ENCODE results near the gene COG7. TPM values are rescaled to one million over a fixed set of nuclear protein-coding genes. Genes with fewer than 3 reads are reported as not detected.
"Not testable (repeated sequence)": the region's sequence is repeated elsewhere in the genome, so short reads cannot be mapped to it uniquely, and the experiment has no call there.

The COG7 gene
- total and polyA plus RNA-seq, 9 donors: 13.8 to 21.5 (median 19.0) TPM

- no peak for DNase-seq
- Histone ChIP-seq H3K4me1 (ENCODE audit: insufficient read depth) (no peaks in the 10 kb centered on the region), H3K36me3 (no peaks in the 10 kb centered on the region), H3K27ac (no peak overlapping the region), H3K27me3 (no peaks in the 10 kb centered on the region), H3K9me3 (no peaks in the 10 kb centered on the region), H3K4me3 (no peak overlapping the region)
- 21 to 48% (median 33%) methylated on average over 4 of the region's 4 CpGs for WGBS, 3 donors
- intact Hi-C loops (cut with DNase I): no loop called here
- TF ChIP-seq, protein P1, sequence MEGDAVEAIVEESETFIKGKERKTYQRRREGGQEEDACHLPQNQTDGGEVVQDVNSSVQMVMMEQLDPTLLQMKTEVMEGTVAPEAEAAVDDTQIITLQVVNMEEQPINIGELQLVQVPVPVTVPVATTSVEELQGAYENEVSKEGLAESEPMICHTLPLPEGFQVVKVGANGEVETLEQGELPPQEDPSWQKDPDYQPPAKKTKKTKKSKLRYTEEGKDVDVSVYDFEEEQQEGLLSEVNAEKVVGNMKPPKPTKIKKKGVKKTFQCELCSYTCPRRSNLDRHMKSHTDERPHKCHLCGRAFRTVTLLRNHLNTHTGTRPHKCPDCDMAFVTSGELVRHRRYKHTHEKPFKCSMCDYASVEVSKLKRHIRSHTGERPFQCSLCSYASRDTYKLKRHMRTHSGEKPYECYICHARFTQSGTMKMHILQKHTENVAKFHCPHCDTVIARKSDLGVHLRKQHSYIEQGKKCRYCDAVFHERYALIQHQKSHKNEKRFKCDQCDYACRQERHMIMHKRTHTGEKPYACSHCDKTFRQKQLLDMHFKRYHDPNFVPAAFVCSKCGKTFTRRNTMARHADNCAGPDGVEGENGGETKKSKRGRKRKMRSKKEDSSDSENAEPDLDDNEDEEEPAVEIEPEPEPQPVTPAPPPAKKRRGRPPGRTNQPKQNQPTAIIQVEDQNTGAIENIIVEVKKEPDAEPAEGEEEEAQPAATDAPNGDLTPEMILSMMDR (IDR thresholded peaks at IDR 0.05): no peak
- TF ChIP-seq EP300 (IDR thresholded peaks at IDR 0.05): no peak
- TF ChIP-seq POLR2A (IDR thresholded peaks at IDR 0.05): no peak
Observed at GRCh38 chr16:23394141-23394831, 58.7 kb downstream of the COG7 start.

DNA sequence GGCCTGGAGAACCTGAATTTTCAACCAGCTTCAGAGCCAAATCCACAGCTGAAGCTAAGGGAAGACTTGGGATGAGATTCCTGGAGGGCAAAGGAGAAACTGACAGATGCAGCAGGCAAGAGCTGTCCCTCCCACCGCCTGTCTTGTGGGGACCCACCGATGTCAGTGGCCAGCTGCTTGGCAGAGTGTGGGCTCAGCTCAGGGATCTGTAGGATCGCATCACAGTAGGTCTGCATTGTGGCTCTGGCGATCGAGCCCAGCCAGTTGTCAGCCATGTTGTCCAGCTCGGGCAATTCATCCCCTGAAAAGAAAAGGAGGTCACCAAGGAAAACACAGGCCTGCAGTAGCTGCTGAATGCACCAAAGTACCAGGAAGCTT, 60.8 kb downstream of the COG7 start:
- intact Hi-C loops (cut with DNase I): no loop called here
- no peaks in the 10 kb centered on the region for H3K36me3 ChIP-seq
- TF ChIP-seq POLR2A (IDR thresholded peaks at IDR 0.05) (no peak), EP300 (IDR thresholded peaks at IDR 0.05) (no peak)
- TF ChIP-seq, protein P1 (IDR thresholded peaks at IDR 0.05): no peak
- WGBS, 3 donors: 91 to 96% (median 94%) methylated on average over 6 of the region's 6 CpGs
- no peak overlapping the region for H3K27ac ChIP-seq
- no peaks in the 10 kb centered on the region for H3K27me3 ChIP-seq
- no peak overlapping the region for H3K4me3 ChIP-seq
- no peak for DNase-seq
- no peaks in the 10 kb centered on the region for H3K4me1 ChIP-seq (ENCODE audit: insufficient read depth)
- H3K9me3 ChIP-seq: no peaks in the 10 kb centered on the region

GRCh38 chr16:23391381-23392222, 61.4 kb downstream of the COG7 start:
- no peaks in the 10 kb centered on the region for H3K9me3 ChIP-seq
- intact Hi-C loops (cut with DNase I): no loop called here
- H3K27ac ChIP-seq: no peak overlapping the region
- H3K36me3 ChIP-seq: no peaks in the 10 kb centered on the region
- no peak for DNase-seq
- H3K4me3 ChIP-seq: no peak overlapping the region
- WGBS, 3 donors: 86 to 94% (median 88%) methylated on average over 17 of the region's 17 CpGs
- no peak for TF ChIP-seq EP300 (IDR thresholded peaks at IDR 0.05)
- no peak for TF ChIP-seq POLR2A (IDR thresholded peaks at IDR 0.05)
- TF ChIP-seq, protein P1 (IDR thresholded peaks at IDR 0.05): no peak
- H3K27me3 ChIP-seq: no peaks in the 10 kb centered on the region
- H3K4me1 ChIP-seq (ENCODE audit: insufficient read depth): no peaks in the 10 kb centered on the region

DNA sequence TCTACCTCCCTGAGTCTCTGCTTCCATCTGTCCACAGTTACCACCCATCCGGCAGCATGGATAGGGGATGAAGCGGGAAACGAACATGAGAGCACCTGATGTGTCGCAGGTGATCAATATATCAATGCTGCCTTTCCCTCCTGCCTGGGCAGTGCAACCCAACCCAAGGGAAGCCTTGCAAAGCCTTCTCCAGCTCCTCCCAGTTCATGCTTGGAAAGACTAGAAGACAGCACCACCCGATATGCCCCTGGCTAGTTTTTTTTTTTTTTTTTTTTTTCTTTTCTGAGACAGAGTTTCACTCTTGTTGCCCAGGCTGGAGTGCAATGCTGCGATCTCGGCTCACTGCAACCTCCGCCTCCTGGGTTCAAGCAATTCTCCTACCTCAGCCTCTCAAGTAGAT, 63.1 kb downstream of the COG7 start:
- H3K4me1 ChIP-seq (ENCODE audit: insufficient read depth); H3K27ac ChIP-seq; intact Hi-C loops (cut with DNase I); DNase-seq; H3K9me3 ChIP-seq; H3K4me3 ChIP-seq; H3K36me3 ChIP-seq; H3K27me3 ChIP-seq: not testable (repeated sequence)
- WGBS, 3 donors: 93 to 96% (median 96%) methylated on average over 8 of the region's 8 CpGs

DNA sequence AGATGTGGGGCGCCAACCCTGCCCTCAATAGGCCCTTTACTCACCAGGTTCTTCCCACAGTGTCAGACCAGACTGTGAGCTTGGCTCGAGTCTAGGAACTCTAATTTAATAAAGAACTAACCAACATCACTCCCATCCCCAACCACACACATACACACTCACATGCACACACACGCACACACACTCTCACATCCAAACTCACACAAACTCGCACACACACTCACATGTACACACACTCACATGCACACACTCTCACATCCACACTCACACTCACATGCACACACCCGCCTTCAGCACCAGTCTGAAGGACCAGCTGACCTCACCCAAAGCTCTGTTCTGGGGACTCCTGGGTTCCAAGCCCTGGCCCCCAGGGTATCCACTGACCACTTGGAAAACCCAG, 63.8 kb downstream of the COG7 start:
- Histone ChIP-seq H3K27me3 (no peaks in the 10 kb centered on the region), H3K4me3 (no peak overlapping the region), H3K9me3 (no peaks in the 10 kb centered on the region), H3K36me3 (no peaks in the 10 kb centered on the region), H3K4me1 (ENCODE audit: insufficient read depth) (no peaks in the 10 kb centered on the region), H3K27ac (no peak overlapping the region)
- TF ChIP-seq, protein P1 (IDR thresholded peaks at IDR 0.05): no peak
- TF ChIP-seq POLR2A (IDR thresholded peaks at IDR 0.05): no peak
- no peak for DNase-seq
- 84 to 91% (median 91%) methylated on average over 5 of the region's 5 CpGs for WGBS, 3 donors
- intact Hi-C loops (cut with DNase I): no loop called here

Data from ovary (tissue), 9 donors.